Colonic mucosa (tissue), 4 donors: ENCODE measurements around the gene JAZF1. TPM values are rescaled to one million over a fixed set of nuclear protein-coding genes. Genes with fewer than 3 reads are reported as not detected.

Experiments
- DNase-seq: peaks from one replicate; pipeline ENCODE4 v3.0.0-alpha.2; 2020
- H3K27ac ChIP-seq: fragments of 200-600 bp; one replicate; pipeline ENCODE4 v1.8.0; 2021
- H3K27me3 ChIP-seq: fragments of 200-600 bp; one replicate; pipeline ENCODE4 v1.8.0; 2021
- H3K36me3 ChIP-seq: fragments of 200-600 bp; one replicate; pipeline ENCODE4 v1.8.0; 2021
- H3K4me1 ChIP-seq: fragments of 200-600 bp; one replicate; pipeline ENCODE4 v1.8.0; 2021; ENCODE audit warnings: mild to moderate bottlenecking
- H3K4me3 ChIP-seq: fragments of 200-600 bp; one replicate; pipeline ENCODE4 v1.8.0; 2021
- H3K9ac ChIP-seq, 2 donors: one replicate each; pipeline ENCODE4 v1.7.0; 2013; ENCODE audit warnings: control low read depth in 2 of 2, low read depth in 2 of 2, low read length in 2 of 2
- H3K9me3 ChIP-seq: fragments of 200-600 bp; one replicate; pipeline ENCODE4 v1.8.0; 2021
- CTCF ChIP-seq: fragments of 200-600 bp; IDR thresholded peaks from one replicate; pipeline ENCODE4 v1.8.0; 2022; ENCODE audit warnings: antibody characterized with exemption, mild to moderate bottlenecking
- intact Hi-C: fragments of 100-400 bp; cut with DNase I; formaldehyde crosslinking; loops from one replicate; pipeline ENCODE4 v1.14.1; 2022
- total RNA-seq, 2 donors: library from RNA; stranded (reverse); fragmentation: NEBNext Ultra II Directional in 1 of 2; extraction: Animal tissue kit (Norgen Biotek cat#: 25700) in 1 of 2; gene quantifications; one replicate each; pipeline ENCODE4 v1.2.1, GENCODE V29; 2021
- donor health status: healthy.
- donor health status: DM: no; HTN: no; CAD: no.
- donor health status: DM: no; HTN: no; CAD: no.

The JAZF1 gene
- total RNA-seq, 2 donors from 2014 or later, result 1.8 to 10.1 TPM

GRCh38 chr7:28064437-28064836 is 116.2 kb downstream of the JAZF1 start:
- H3K9me3 ChIP-seq, result no peaks in the 10 kb centered on the region
- H3K4me1 ChIP-seq, result no peaks in the 10 kb centered on the region
- H3K36me3 ChIP-seq, result no peaks in the 10 kb centered on the region
- H3K4me3 ChIP-seq, result no peak overlapping the region
- H3K27ac ChIP-seq, result no peak overlapping the region
- H3K27me3 ChIP-seq, result no peaks in the 10 kb centered on the region
- TF ChIP-seq CTCF, result no peak
- intact Hi-C loops, result no loop called here
- no peak overlapping the region for H3K9ac ChIP-seq
- no peak for DNase-seq

GRCh38 chr7:28062197-28062991 is 118.2 kb downstream of the JAZF1 start:
- Histone ChIP-seq H3K27ac (no peak overlapping the region), H3K4me3 (no peak overlapping the region), H3K9ac (no peak overlapping the region), H3K36me3 (no peaks in the 10 kb centered on the region), H3K27me3 (no peaks in the 10 kb centered on the region), H3K9me3 (no peaks in the 10 kb centered on the region), H3K4me1 (no peaks in the 10 kb centered on the region)
- intact Hi-C loops, result loop anchor here (2.0 kb wide), 1 partner anchor 34 kb away; no protein-coding TSS in a partner anchor
- peak; percentile 52 for TF ChIP-seq CTCF
- DNase-seq, result peak; percentile 82

GRCh38 chr7:28061824-28062196 is 118.8 kb downstream of the JAZF1 start:
- TF ChIP-seq CTCF, result no peak
- H3K27me3 ChIP-seq, result no peaks in the 10 kb centered on the region
- H3K4me1 ChIP-seq, result no peaks in the 10 kb centered on the region
- no peak overlapping the region for H3K9ac ChIP-seq
- DNase-seq, result no peak
- no peak overlapping the region for H3K27ac ChIP-seq
- intact Hi-C loops, result loop anchor here (2.0 kb wide), 1 partner anchor 35 kb away; no protein-coding TSS in a partner anchor
- H3K9me3 ChIP-seq, result no peaks in the 10 kb centered on the region
- H3K4me3 ChIP-seq, result no peak overlapping the region
- no peaks in the 10 kb centered on the region for H3K36me3 ChIP-seq

- Histone ChIP-seq H3K4me3 (no peak overlapping the region), H3K36me3 (no peaks in the 10 kb centered on the region), H3K27ac (no peak overlapping the region), H3K9me3 (no peaks in the 10 kb centered on the region), H3K9ac (no peak overlapping the region), H3K4me1 (no peaks in the 10 kb centered on the region), H3K27me3 (no peaks in the 10 kb centered on the region)
- no peak for DNase-seq
- intact Hi-C loops, result no loop called here
- no peak for TF ChIP-seq CTCF
Observed at GRCh38 chr7:28060371-28060950, 120.1 kb downstream of the JAZF1 start.

GRCh38 chr7:28055161-28055544 is 125.4 kb downstream of the JAZF1 start:
- no peak for TF ChIP-seq CTCF
- no peak overlapping the region for H3K9ac ChIP-seq
- intact Hi-C loops, result no loop called here
- no peaks in the 10 kb centered on the region for H3K9me3 ChIP-seq
- H3K27me3 ChIP-seq, result no peaks in the 10 kb centered on the region
- no peak for DNase-seq
- no peaks in the 10 kb centered on the region for H3K36me3 ChIP-seq
- H3K4me1 ChIP-seq, result no peaks in the 10 kb centered on the region
- no peak overlapping the region for H3K27ac ChIP-seq
- no peak overlapping the region for H3K4me3 ChIP-seq
